ENCODE data around the gene FTSJ3.
"Not testable (repeated sequence)": the region's sequence is repeated elsewhere in the genome, so short reads cannot be mapped to it uniquely, and the experiment has no call there.

The FTSJ3 gene, protein sequence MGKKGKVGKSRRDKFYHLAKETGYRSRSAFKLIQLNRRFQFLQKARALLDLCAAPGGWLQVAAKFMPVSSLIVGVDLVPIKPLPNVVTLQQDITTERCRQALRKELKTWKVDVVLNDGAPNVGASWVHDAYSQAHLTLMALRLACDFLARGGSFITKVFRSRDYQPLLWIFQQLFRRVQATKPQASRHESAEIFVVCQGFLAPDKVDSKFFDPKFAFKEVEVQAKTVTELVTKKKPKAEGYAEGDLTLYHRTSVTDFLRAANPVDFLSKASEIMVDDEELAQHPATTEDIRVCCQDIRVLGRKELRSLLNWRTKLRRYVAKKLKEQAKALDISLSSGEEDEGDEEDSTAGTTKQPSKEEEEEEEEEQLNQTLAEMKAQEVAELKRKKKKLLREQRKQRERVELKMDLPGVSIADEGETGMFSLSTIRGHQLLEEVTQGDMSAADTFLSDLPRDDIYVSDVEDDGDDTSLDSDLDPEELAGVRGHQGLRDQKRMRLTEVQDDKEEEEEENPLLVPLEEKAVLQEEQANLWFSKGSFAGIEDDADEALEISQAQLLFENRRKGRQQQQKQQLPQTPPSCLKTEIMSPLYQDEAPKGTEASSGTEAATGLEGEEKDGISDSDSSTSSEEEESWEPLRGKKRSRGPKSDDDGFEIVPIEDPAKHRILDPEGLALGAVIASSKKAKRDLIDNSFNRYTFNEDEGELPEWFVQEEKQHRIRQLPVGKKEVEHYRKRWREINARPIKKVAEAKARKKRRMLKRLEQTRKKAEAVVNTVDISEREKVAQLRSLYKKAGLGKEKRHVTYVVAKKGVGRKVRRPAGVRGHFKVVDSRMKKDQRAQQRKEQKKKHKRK

DNA sequence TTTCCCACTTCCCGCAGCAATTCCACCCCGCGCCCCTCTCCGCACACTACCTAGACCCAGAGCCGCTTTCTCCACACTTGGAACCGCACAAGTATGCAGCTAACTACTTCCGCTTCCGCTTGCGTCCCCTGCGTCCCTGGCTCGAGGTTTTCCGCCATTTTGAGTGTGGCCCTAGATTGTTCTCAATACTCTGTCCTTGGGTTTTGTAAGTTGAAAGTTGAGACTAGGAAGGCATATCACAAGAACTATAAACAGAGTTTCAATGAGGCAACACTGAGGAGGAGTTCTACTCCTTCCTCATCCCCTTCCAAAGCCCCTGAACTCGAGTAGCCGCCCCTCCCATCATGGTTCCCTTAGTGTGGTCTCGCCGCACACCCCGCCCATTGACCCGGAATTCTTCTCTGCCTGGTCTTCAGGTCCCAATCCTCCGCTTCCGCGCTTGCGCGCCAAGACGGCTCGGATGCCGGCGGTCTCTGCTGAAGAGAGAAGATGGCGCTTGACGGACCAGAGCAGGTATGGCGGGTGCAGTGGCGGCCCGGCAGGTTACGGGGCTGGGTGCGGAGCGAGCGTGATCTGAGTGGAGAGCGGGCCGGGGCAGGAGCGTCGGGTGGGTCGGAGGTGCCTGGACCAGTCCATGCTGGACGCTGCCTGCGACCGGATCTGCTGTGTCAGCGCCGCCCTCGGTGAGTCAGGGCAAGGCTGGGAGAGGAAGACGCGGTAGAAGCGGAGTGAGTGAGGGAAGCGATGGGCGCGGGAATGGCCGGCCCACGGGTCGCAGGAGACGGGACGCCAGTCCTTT, at the start of gene FTSJ3, which contains the start of gene PSMC5:
Gene FTSJ3 (minus strand): TSS at position 662 of the 799 bp plus-strand sequence. CDS start 761 bp downstream, outside the sequence.
Gene PSMC5 (plus strand): TSS at position 430 of the 799 bp plus-strand sequence. CDS start 60 bp downstream, at position 490.
- peak; percentile 98 for DNase-seq

DNA sequence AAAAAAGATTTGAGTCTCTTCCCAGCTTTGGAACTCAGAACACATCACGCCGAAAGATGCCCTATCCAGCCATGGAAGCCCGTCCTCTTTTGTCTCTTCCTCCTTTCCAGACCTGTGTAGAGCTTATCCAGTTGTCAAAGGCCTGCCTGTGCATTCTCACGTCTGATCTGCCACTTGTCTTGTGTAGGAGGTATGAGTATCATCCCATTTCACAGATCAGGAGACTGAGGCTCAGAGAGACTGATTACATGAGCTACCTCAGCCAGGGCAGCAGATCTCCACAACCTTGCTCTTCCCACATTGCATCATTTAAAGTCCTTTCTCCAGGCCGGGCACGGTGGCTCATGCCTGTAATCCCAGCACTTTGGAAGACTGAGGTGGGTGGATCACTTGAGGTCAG, 47.2 kb upstream of the FTSJ3 start:
- not testable (repeated sequence) for DNase-seq

DNA sequence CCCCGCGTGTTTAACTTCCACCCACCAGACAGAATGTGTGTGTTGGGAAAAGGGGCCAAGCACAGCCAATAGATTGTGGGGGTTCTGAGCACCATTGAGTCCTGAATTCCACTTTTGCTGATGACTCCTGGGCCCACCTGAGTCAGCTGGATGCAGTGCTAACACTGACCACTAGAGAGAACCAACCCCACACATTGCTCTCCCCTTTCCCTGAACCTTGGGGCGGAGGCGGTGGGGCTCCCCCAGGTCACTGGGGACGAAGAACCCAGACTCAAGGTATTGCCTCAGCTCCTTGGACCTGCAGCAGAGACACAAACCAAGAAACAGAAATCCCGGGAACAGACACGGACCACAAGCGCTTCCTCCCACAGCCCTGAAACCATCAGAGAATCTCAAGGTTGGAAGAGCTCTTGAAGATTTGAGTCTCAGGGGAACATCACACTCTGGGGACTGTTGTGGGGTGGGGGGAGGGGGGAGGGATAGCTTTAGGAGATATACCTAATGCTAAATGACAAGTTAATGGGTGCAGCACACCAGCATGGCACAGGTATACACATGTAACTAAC, 46.7 kb upstream of the FTSJ3 start:
- not testable (repeated sequence) for DNase-seq

DNA sequence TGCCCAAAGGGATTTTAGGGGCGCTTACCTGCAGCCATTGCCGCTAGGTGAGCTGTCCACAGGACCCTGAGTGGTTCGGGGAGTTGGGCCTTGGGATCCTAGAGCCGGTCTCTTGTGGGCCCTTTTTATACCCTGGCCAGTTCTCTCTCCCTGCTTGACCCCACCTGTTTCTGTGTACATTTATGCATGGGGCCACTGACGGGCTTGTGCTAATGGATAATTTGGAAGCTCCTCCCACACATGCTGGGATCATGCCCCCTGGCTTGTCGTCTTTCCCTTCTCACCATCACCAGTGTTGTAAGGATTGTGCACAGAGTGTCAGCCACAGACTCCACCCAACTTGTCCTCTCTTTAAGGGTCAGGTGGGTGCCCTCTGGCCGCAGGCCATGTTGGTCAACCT, 46.1 kb upstream of the FTSJ3 start, which contains the start of gene CSH2:
Gene CSH2 (minus strand): TSS at position 101 of the 400 bp plus-strand sequence. CDS start 63 bp downstream, at position 38.
- not testable (repeated sequence) for DNase-seq

DNA sequence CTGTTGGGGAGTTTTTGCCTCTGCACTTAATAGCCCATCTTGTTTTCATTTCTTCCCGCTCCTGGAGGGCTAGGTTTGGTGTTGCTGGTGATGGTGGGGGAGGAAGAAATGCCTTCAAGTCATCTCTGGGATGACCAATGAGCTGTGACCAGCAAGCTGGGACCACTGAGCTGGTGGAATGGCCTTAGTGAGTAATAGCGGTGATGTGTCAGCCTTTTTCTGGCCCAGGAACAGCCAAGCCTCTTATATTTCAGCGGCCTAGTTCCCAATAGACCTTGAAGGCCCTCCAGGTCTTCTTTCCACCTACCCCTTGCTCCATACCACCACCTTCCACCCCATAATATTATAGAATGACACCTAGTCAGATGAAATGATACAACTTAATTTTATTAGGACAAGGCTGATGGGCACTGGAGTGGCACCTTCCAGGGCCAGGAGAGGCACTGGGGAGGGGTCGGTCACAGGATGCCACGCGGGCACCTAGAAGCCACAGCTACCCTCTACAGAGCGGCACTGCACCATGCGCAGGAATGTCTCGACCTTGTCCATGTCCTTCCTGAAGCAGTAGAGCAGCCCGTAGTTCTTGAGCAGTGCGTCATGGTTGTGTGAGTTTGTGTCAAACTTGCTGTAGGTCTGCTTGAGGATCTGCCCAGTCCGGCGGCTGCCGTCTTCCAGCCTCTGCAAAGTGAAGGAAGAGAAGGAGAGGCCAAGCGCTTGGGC, 44.3 kb upstream of the FTSJ3 start:
- DNase-seq: not testable (repeated sequence)

DNA sequence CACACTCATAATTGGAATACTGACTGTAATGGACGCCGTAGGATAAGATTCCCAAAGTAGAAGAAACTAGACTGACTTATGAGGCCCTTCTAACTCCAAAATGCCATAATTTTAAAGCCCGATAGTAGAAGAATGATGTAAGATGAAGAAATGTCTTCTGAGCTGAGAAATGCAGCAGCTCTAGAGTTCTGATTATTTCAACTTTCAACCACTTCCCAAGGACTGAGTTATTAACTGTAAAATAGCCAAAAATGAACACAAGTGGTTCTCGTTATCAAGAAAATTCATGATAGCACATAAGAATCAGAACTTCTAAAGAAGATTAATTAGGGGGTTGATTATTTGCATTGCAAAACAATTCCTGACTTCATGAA, 42.8 kb upstream of the FTSJ3 start:
- DNase-seq: not testable (repeated sequence)

DNA sequence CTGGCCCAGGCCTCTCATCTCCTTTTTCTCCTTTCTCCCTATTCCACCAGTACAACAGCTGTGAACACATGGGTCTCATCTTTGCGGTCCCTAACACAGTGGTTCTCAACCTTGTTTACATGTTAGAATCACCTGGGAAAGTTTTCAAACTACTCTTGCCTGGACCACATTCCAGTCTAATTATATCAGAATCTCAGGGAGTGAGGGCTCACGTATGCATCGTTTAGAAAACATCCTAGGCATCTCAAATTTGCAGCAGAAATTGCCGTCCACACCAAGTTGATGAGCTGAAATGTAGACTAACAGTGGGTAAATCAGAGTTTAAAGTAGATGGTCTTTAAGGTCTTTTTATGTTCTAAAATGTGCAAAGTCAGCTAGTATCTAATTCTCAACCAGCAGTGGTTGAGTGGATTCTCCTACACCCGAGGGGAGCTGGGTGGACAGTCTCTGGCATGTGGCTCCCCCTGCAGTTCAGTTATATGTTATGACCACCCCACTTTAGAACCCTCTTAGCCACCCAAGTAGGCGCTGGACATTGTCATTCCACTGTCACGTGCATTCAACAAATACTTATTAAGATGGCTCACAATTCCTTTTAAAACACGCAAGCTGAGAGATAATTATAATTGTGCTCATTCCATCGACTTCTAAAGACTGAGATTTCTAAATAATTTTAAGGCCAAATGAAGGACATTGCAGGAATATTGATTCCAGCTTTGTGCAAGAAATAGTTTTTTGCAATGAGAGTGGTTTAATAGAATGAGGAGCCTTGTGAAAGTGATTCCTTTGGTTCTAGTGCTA, 42.2 kb upstream of the FTSJ3 start:
- DNase-seq: not testable (repeated sequence)

DNA sequence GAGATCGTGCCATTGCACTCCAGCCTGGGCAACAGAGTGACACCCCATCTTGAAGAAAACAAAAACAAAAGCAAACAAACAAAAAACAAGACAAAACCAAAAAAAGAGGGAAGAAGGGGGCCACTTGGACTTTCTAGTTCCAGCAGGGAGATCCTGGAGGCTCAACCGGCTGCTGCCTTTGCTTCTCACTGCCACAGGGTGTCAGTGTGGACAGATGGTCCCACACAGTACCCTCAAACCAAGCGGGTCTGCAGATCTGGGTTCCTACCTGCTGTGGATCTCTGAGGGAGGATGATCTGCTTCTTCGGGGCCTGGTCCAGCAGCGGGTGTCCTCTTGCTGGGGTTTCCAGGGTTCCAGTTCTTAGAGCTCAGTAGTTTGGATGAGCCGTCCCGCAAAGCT, 39.2 kb upstream of the FTSJ3 start:
- DNase-seq: not testable (repeated sequence)

DNA sequence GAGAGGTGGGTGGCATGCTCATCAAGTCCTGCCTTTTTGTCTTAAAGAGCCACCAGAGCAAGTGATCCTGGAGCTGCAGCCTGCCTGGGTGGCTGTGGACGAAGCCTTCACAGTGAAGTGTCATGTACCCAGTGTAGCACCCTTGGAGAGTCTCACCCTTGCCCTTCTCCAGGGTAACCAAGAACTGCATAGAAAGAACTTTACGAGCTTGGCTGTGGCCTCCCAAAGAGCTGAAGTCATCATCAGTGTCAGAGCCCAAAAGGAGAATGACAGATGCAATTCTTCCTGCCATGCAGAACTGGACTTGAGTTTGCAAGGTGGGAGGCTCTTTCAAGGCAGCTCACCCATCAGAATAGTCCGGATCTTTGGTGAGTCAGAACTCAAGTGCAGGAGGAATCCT, 31.8 kb upstream of the FTSJ3 start:
- no peak for DNase-seq

DNA sequence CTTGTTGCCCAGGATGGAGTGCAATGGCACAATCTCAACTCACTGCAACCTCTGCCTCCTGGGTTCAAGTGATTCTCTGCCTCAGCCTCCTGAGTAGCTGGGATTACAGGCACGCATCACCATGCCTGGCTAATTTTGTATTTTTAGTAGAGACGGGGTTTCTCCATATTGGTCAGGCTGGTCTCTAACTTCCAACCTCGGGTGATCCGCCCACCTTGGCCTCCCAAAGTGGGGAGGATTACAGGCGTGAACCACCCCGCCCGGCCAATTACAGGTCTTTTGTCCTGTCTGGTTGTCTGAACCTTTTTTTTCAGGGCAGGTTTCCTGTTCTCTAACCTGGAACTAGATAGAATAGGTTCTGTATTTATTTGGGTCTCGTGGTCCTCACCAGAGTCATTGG, 29.0 kb upstream of the FTSJ3 start:
- DNase-seq: not testable (repeated sequence)

DNA sequence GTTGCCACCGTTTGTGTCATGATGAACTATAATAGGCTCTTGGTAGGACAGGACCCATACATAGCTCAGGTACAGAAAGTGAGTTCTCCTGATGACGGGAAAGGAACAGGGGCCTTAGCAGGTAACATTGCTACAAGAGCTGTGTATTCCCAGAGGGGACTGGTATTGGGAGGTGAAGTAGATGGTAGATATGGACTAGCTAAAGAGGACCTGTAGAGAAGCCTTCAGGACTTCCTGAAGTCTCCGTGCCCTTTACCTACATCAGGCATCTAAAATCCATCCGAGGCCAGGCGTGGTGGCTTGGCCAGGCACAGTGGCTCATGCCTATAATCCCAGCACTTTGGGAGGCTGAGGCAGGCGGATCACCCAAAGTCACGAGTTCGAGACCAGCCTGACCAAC, 27.7 kb upstream of the FTSJ3 start:
- DNase-seq: no peak

DNA sequence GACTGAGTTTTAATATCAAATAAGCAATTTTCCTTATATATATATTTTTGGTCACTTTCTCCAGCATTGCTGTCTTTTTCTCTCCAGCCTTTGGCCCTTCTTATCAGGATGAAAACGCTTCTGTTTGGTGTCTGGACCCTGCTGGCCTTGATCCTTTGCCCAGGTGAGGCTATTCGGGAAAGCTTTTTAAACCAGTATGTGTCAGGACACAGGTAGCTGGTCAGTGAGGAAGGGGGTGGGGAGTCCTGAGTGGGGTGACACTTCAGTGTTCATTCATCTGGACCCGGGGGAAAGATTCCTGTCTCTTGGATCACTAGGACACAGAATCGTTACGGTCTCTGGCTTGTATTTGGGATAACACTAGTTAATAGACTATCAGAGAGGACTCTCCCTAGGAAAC, 27.2 kb upstream of the FTSJ3 start:
- no peak for DNase-seq

DNA sequence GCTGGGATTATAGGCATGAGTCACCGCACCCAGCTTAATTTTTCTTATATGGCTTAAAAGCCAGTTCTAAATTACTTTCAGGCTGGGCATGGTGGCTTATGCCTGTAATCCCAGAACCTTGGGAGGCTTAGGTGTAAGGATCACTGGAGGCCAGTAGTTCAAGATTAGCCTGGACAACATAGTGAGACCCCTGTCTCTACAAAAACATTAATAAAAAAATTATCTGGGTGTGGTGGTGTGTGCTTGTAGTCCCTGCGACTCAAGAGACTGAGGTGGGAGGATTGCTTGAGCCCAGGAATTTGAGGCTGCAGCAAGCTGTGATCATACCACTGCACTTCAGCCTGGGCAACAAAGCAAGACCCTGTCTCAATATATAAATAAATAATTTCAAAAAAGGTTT, 25.8 kb upstream of the FTSJ3 start:
- no peak for DNase-seq

DNA sequence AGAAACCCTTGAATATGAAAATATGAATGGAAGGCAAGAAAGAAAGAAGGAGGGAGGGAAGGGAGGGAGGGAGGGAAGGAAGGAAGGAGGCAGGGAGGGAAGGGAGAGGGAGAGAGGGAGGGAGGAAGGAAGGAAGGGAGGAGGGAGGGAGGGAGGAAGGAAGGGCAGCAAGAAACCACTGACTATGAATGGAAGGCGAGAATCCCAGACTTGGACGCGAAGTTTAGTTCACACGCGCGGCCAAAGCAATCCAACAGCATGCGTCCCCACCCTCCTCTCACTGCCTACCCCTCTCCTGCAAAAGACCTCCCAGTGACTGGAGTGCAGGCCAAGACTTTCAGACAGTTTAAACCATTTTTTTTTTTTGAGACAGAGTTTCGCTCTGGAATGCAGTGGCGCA, 22.9 kb upstream of the FTSJ3 start:
- DNase-seq: no peak

DNA sequence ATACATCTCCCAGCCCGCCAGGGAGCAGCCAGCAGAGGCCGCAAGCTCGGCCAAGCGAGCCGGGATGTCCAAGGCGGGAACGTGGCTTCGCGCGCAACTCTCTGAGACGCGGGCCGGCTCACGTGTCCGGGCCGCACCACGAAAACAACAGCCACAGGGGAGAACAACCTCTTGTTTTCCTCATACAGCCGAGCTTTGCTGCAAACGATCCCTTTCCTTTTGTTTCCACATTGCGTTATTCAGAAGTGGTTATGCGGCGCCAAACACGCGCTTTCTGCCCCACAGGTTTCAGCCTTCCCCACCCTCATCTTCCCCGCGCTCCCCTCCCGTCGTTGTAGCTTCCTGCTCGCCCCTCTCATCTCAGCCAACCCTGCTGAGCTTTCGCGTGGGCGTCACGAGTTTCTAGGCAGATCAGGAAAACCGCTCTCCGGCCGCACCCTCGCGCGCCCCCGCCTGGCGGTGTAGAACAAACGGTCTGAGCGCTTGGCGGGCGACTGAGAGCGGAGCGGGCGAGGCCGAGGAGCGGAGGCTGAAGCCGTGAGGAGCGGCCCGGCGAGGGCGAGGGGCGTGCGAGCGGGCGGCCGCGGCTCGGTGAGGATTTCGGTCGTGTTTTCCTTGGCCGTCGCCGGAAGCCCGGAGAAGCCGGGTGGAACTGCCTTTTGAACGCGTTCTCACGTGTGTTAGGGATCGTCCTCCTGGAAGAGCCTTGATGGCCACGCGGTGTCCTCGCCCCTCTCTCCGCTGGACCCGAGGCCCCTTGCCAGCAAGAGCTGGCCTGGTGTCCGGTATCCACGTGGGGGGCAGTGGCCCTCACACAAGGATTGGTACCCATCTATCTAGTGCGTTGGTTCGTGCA, 21.6 kb upstream of the FTSJ3 start:
- peak; percentile 95 for DNase-seq

DNA sequence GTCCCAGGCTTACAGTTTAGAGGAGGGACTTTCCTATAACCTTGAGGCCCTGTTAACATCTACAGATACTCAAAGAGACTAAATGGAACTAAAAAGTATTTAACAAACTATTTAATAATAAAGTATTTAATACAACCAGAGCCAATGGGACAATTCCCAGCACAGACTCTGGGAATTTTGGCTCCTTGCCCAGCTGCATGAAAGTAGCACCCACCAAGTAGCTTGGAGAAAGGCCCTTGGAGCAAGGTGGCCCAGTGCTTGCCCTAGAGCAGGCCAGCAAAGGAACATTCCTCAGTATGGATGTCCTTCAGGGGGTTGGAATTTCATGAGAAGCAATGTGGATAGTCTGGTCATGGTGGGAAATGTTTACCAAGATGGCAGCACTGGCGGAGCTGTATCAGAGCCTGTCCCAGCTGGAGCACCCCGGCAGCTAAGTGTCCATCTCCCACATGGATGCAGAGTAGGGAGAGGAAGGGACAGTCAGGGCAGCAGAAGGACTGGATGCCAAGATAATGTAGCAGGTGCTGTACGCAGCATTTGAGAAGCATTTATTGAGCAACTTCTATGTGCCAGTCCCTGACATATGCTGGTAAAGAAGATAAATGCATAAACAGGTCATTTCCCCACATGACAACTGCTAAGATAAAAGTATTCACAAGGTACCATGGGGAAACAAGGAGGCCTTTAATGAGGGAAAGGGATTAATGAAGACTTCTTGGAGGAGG, 20.2 kb upstream of the FTSJ3 start:
- DNase-seq: no peak

DNA sequence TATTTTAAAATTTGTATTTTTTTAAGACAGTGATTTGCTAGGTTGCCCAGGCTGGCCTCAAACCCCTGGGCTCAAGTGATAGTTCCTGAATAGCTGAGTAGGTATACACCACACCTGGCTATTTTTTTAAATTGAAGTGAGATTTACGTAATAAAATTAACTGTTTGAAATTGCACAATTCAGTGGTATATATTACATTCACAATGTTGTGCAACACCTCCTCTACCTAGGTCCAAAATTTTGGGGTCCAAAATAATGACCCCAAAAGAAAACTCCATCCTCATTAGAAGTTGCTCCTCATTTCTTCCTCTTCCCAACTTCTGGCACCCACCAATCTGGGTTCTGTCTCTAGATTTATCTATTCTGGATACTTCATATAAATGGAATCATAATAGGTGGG, 18.0 kb upstream of the FTSJ3 start:
- DNase-seq: no peak

DNA sequence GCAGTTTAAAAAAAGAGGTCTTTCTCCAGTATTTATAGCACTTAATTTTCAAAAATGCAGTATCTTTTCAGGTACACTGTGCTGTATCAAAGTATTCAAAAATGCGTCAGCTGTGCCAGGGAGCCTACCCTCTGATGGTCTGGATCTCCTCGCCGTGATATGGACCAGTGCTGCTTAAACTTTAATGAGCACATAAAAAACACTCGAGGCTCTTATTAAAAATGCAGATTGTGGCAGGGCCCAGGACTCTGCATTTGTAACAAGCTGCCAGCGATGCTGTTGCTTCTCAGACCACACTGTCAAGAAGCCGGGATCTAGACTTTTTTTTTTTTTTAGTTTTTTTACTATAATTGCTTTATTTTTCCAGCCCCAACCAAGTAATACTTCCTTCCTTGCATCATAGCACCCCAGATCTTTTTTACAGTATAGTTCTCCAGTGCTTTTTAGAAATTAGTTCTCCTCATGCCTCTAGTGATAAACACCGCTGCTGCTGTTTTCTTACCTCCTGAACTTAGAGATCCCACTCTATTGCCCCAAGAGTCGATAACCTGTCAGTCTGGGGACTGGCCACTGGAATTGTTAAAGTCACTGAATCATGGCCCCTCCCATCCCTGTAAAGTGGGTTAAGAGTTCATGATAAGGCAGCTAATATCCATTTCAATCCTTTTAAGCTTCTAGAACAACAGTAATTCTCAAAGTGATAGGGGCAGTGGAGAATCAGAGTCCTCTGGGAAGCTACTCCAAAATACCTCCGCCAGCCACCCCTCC, 16.6 kb upstream of the FTSJ3 start:
- DNase-seq: no peak
